ENCODE measurements around the gene DMRT2.

Gene DMRT2

DNA sequence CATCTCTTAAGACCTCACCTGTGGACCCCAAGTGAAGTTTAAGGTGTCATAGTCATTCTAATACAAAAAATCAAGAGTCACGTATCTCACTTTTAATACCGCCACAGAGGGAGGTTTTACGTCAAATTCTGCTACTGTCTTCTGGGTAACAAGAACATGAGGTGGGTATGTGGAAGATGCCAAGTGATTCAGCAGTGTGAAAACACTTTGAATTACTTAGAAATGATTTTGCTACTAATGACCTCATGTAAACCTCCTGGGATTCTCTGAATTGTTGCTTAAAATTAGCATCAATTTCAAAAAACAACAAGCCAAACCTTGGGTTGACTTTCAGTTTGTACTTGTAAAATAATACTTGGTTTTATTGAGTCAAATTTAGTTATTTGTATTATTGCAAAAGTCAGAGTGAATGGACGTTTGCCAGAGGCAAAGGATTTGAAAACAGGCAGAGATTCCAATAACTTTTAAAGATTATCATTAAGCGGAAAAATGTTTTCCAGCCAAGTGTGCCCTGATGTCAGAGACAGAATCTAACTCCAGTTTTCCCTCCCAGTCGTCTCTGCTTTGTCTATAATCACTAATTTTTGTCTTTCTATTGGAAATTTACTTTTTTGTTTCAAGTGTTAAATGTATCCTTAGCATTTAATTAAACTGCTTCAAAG, 8.8 kb downstream of the DMRT2 start:
- TF ChIP-seq CTCF (conservative IDR thresholded peaks at IDR 0.05; ENCODE audit: low read depth, low read length): no peak
- H3K4me3 ChIP-seq (ENCODE audit: low read depth, low read length): no peak overlapping the region
- no peak for DNase-seq (ENCODE audit: low read depth)

- TF ChIP-seq CTCF (conservative IDR thresholded peaks at IDR 0.05; ENCODE audit: low read depth, low read length): no peak
- H3K4me3 ChIP-seq (ENCODE audit: low read depth, low read length): no peak overlapping the region
- no peak for DNase-seq (ENCODE audit: low read depth)
Measured at GRCh38 chr9:1065130-1065529, 15.0 kb downstream of the DMRT2 start.

GRCh38 chr9:1070692-1071091, 20.5 kb downstream of the DMRT2 start:
- H3K4me3 ChIP-seq (ENCODE audit: low read depth, low read length): no peak overlapping the region
- DNase-seq (ENCODE audit: low read depth): no peak
- no peak for TF ChIP-seq CTCF (conservative IDR thresholded peaks at IDR 0.05; ENCODE audit: low read depth, low read length)

DNA sequence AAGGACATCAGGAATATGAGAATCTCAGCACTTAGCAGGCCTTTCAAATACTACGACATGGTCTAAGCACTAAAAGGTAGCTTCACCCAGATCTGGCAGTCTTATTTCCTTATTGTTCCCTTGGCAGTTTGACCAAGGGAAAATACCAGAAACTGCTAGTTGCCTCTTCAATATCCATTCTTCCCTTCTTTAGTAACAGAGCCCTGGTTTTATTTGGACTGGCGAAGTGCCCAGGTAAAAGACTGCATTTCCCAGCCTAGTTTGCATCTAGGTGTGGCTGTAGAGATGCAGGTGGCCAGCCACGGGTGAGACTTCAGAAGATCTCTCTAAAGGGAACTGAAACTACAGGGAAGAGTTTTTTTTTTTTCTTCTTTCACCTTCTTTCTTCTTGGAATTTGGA, 21.6 kb downstream of the DMRT2 start:
- DNase-seq (ENCODE audit: low read depth): no peak
- no peak for TF ChIP-seq CTCF (conservative IDR thresholded peaks at IDR 0.05; ENCODE audit: low read depth, low read length)
- H3K4me3 ChIP-seq (ENCODE audit: low read depth, low read length): no peak overlapping the region

GRCh38 chr9:1073497-1073896, 23.3 kb downstream of the DMRT2 start:
- no peak for DNase-seq (ENCODE audit: low read depth)
- H3K4me3 ChIP-seq (ENCODE audit: low read depth, low read length): no peak overlapping the region
- no peak for TF ChIP-seq CTCF (conservative IDR thresholded peaks at IDR 0.05; ENCODE audit: low read depth, low read length)

DNA sequence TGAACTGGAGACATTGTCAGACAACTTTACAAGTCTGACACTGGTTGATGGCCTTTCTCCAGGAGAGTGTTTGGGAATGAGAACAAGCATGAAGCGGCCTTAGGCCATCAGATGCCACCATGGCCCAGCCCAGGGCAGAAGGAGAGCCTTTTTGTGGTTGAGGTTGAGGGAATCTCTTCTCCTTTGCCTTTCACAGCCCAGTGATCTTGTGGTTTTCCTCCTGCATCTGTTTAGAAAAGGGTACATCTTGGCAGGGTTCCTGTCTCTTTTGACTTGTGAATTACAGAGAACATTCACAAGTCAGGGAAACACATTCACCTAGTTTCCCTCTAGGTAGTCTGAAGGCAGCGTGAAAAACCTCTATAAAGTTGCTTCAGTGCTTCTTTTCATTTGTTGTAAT, 27.5 kb downstream of the DMRT2 start:
- no peak for DNase-seq (ENCODE audit: low read depth)
- TF ChIP-seq CTCF (conservative IDR thresholded peaks at IDR 0.05; ENCODE audit: low read depth, low read length): no peak
- no peak overlapping the region for H3K4me3 ChIP-seq (ENCODE audit: low read depth, low read length)

- no peak overlapping the region for H3K4me3 ChIP-seq (ENCODE audit: low read depth, low read length)
- DNase-seq (ENCODE audit: low read depth): no peak
- TF ChIP-seq CTCF (conservative IDR thresholded peaks at IDR 0.05; ENCODE audit: low read depth, low read length): no peak
Measured at GRCh38 chr9:1083325-1083913, 33.3 kb downstream of the DMRT2 start.
